Mesenchymal stem cell (in vitro differentiated cells and primary cell): ENCODE data around the gene SGIP1.
"Not testable (repeated sequence)": the region's sequence is repeated elsewhere in the genome, so short reads cannot be mapped to it uniquely, and the experiment has no call there.

Experiments
- DNase-seq: peaks from one replicate; pipeline ENCODE4 v3.0.0-alpha.2; 2013
- H2AFZ ChIP-seq: one replicate; pipeline ENCODE4 v1.6.1; 2013; ENCODE audit warnings: low read depth, mild to moderate bottlenecking, control low read depth, inconsistent platforms, low read length, moderate library complexity
- H2AK5ac ChIP-seq: 2 replicates; pipeline ENCODE4 v1.6.1; 2013; ENCODE audit warnings: low read length, moderate library complexity, mild to moderate bottlenecking, inconsistent platforms; ENCODE audit not compliant: severe bottlenecking
- H2BK120ac ChIP-seq: one replicate; pipeline ENCODE4 v1.6.1; 2013; ENCODE audit warnings: low read depth, mild to moderate bottlenecking, inconsistent platforms, low read length, moderate library complexity
- H2BK12ac ChIP-seq, 2 experiments: one replicate each; pipeline ENCODE4 v1.6.1; 2013; ENCODE audit warnings: inconsistent platforms in 2 of 2, low read length in 2 of 2, mild to moderate bottlenecking in 2 of 2, moderate library complexity in 2 of 2, control low read depth in 1 of 2
- H2BK15ac ChIP-seq: one replicate; pipeline ENCODE4 v1.6.1; 2013; ENCODE audit warnings: mild to moderate bottlenecking, low read depth, inconsistent platforms; ENCODE audit not compliant: poor library complexity, severe bottlenecking
- H2BK5ac ChIP-seq: 2 replicates; pipeline ENCODE4 v1.6.1; 2013; ENCODE audit warnings: low read depth, mild to moderate bottlenecking, low read length, control low read depth, inconsistent platforms; ENCODE audit not compliant: poor library complexity, severe bottlenecking
- H3K14ac ChIP-seq, 2 experiments: one replicate each; pipeline ENCODE4 v1.6.1; 2013; ENCODE audit warnings: inconsistent platforms in 2 of 2, low read length in 2 of 2, control low read depth in 1 of 2, mild to moderate bottlenecking in 1 of 2, moderate library complexity in 1 of 2
- H3K18ac ChIP-seq, 2 experiments: one replicate each; pipeline ENCODE4 v1.6.1; 2013; ENCODE audit warnings: inconsistent platforms in 2 of 2, low read length in 2 of 2, control low read depth in 1 of 2, low read depth in 1 of 2, mild to moderate bottlenecking in 1 of 2
- H3K23ac ChIP-seq, 2 experiments: one replicate each; pipeline ENCODE4 v1.6.1; 2013; ENCODE audit warnings: inconsistent platforms in 2 of 2, low read length in 2 of 2, mild to moderate bottlenecking in 2 of 2, moderate library complexity in 2 of 2, control low read depth in 1 of 2
- H3K27ac ChIP-seq: 2 replicates; pipeline ENCODE4 v1.5.1; 2013; ENCODE audit warnings: mild to moderate bottlenecking, moderate library complexity, low read length, control low read depth, inconsistent platforms; ENCODE audit not compliant: poor library complexity, severe bottlenecking
- H3K27me3 ChIP-seq, 2 experiments: 2 replicates each; pipeline versions ENCODE4 v1.6.1 to v1.7.0; 2013; ENCODE audit warnings: low read length in 2 of 2, mild to moderate bottlenecking in 2 of 2, moderate library complexity in 2 of 2, control low read depth in 1 of 2, inconsistent platforms in 1 of 2; ENCODE audit not compliant: control insufficient read depth in 1 of 2, insufficient read depth in 1 of 2
- H3K36me3 ChIP-seq, 2 experiments: 2 replicates each; pipeline versions ENCODE4 v1.6.1 to v1.7.0; 2013; ENCODE audit warnings: low read length in 2 of 2, control low read depth in 1 of 2, inconsistent platforms in 1 of 2, low read depth in 1 of 2, mild to moderate bottlenecking in 1 of 2; ENCODE audit not compliant: insufficient read depth in 2 of 2, control insufficient read depth in 1 of 2
- H3K4ac ChIP-seq, 2 experiments: one replicate each; pipeline ENCODE4 v1.6.1; 2013; ENCODE audit warnings: inconsistent platforms in 2 of 2, low read length in 2 of 2, mild to moderate bottlenecking in 2 of 2, moderate library complexity in 2 of 2, control low read depth in 1 of 2, low read depth in 1 of 2
- H3K4me1 ChIP-seq: 2 replicates; pipeline ENCODE4 v1.6.1; 2013; ENCODE audit warnings: low read depth, low read length, control low read depth; ENCODE audit not compliant: control insufficient read depth, insufficient read depth
- H3K4me2 ChIP-seq: 2 replicates; pipeline ENCODE4 v1.6.1; 2013; ENCODE audit warnings: low read length, mild to moderate bottlenecking, inconsistent platforms; ENCODE audit not compliant: poor library complexity, severe bottlenecking
- H3K4me3 ChIP-seq, 2 experiments: 2 replicates each; pipeline versions ENCODE4 v1.5.1 to v1.7.0; 2013; ENCODE audit warnings: low read length in 2 of 2, mild to moderate bottlenecking in 2 of 2, control low read depth in 1 of 2, low read depth in 1 of 2; ENCODE audit not compliant: insufficient read depth in 1 of 2
- H3K79me1 ChIP-seq: replicated peaks from 2 replicates; pipeline ENCODE4 v1.6.1; 2013; ENCODE audit warnings: mild to moderate bottlenecking, control low read depth, low read length, inconsistent platforms; ENCODE audit not compliant: poor library complexity, severe bottlenecking
- H3K9ac ChIP-seq: 2 replicates; pipeline ENCODE4 v1.7.0; 2013; ENCODE audit warnings: mild to moderate bottlenecking, low read length, moderate library complexity
- H3K9me3 ChIP-seq: 2 replicates; pipeline ENCODE4 v1.7.0; 2013; ENCODE audit warnings: mild to moderate bottlenecking, low read length; ENCODE audit not compliant: control insufficient read depth
- H4K8ac ChIP-seq: one replicate; pipeline ENCODE4 v1.6.1; 2013; ENCODE audit warnings: inconsistent platforms, mild to moderate bottlenecking, low read length, moderate library complexity
- H4K91ac ChIP-seq: one replicate; pipeline ENCODE4 v1.6.1; 2013; ENCODE audit warnings: mild to moderate bottlenecking, low read length, inconsistent platforms
- WGBS: methylation state at CpG from one replicate; pipeline ENCODE4 v1.1.7; 2013; ENCODE audit warnings: mixed read lengths; 5-methylcytosine and 5-hydroxymethylcytosine counted together

The SGIP1 gene

GRCh38 chr1:66585002-66585401, 51.0 kb downstream of the SGIP1 start:
- Histone ChIP-seq H3K18ac (no peak overlapping the region), H4K8ac (no peak overlapping the region), H3K4me1 (peaks cover 2% of the 10 kb centered on the region), H3K36me3 (no peaks in the 10 kb centered on the region), H3K9ac (no peak overlapping the region), H2BK120ac (no peak overlapping the region), H3K4ac (no peak overlapping the region), H3K27me3 (no peaks in the 10 kb centered on the region), H2BK15ac (no peak overlapping the region), H3K27ac (peak overlapping the region; percentile 55), H3K14ac (no peak overlapping the region), H3K9me3 (no peaks in the 10 kb centered on the region), H3K4me3 (no peak overlapping the region), H2BK12ac (no peak overlapping the region), H3K23ac (no peak overlapping the region), H4K91ac (no peak overlapping the region), H2AFZ (no peak overlapping the region), H2BK5ac (no peak overlapping the region), H3K4me2 (no peak overlapping the region), H3K79me1 (peaks cover 4% of the 10 kb centered on the region), H2AK5ac (no peak overlapping the region)
- DNase-seq, result no peak

- Histone ChIP-seq H3K14ac (no peak overlapping the region), H3K4ac (no peak overlapping the region), H2BK12ac (no peak overlapping the region), H2BK120ac (no peak overlapping the region), H3K9ac (no peak overlapping the region), H4K91ac (no peak overlapping the region), H3K79me1 (peaks cover 4% of the 10 kb centered on the region), H3K23ac (no peak overlapping the region), H2BK5ac (no peak overlapping the region), H3K4me3 (no peak overlapping the region), H4K8ac (no peak overlapping the region), H3K4me1 (peaks cover 6% of the 10 kb centered on the region), H3K27ac (no peak overlapping the region), H3K9me3 (no peaks in the 10 kb centered on the region), H3K4me2 (no peak overlapping the region), H3K36me3 (peaks cover 0 to 11% of the 10 kb centered on the region in 2 experiments), H3K27me3 (no peaks in the 10 kb centered on the region), H2AK5ac (no peak overlapping the region), H2BK15ac (no peak overlapping the region), H3K18ac (no peak overlapping the region), H2AFZ (no peak overlapping the region)
- DNase-seq, result no peak
Measured at GRCh38 chr1:66589326-66589725, 55.4 kb downstream of the SGIP1 start.

- H4K8ac ChIP-seq, H4K91ac ChIP-seq, H2AFZ ChIP-seq, H3K9ac ChIP-seq, H2BK12ac ChIP-seq, H3K14ac ChIP-seq, H3K79me1 ChIP-seq, H3K4me2 ChIP-seq, H2BK15ac ChIP-seq, DNase-seq, H3K4ac ChIP-seq, H3K23ac ChIP-seq, H2BK120ac ChIP-seq, H3K18ac ChIP-seq, H3K9me3 ChIP-seq, H3K27me3 ChIP-seq, H3K4me3 ChIP-seq, H3K4me1 ChIP-seq: not testable (repeated sequence)
- Histone ChIP-seq H3K36me3 (peaks cover 0 to 22% of the 10 kb centered on the region in 2 experiments), H2AK5ac (peak overlapping the region; percentile 5), H3K27ac (peak overlapping the region; percentile 36), H2BK5ac (peak overlapping the region; percentile 15)
- 94% methylated on average over 4 of the region's 5 CpGs for WGBS
Measured at GRCh38 chr1:66592106-66592507, 58.2 kb downstream of the SGIP1 start.

DNA sequence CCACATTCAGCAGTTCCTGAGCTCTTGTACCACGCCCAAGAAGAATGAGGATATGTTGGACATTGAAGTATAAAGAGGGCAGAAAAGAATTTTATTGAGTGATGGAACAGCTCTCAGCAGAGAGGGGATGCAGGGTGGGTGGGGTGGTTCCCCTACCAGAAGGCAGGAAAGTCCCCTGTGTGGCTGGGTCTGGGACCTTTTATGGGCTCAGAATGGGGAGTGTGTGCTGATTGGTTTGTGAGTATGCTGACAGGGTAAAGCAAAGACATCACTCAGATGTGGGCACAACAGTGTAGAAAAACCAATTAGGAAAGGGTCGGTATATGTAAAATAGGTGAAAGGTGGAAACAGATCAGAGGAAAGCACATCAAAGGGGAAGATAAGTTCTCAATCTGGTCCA, 62.2 kb downstream of the SGIP1 start:
- H3K9ac ChIP-seq, result no peak overlapping the region
- H3K27me3 ChIP-seq, result no peaks in the 10 kb centered on the region
- no peak overlapping the region for H2AK5ac ChIP-seq
- H3K27ac ChIP-seq, result no peak overlapping the region
- peaks cover 4 to 18% of the 10 kb centered on the region in 2 experiments for H3K36me3 ChIP-seq
- H3K4me3 ChIP-seq, result no peak overlapping the region
- no peak overlapping the region for H2BK12ac ChIP-seq
- H2BK15ac ChIP-seq, result no peak overlapping the region
- no peak for DNase-seq
- H3K4me2 ChIP-seq, result no peak overlapping the region
- H3K18ac ChIP-seq, result no peak overlapping the region
- no peak overlapping the region for H2BK5ac ChIP-seq
- no peak overlapping the region for H2AFZ ChIP-seq
- no peak overlapping the region for H2BK120ac ChIP-seq
- no peak overlapping the region for H3K14ac ChIP-seq
- no peak overlapping the region for H4K8ac ChIP-seq
- no peak overlapping the region for H3K4ac ChIP-seq
- no peak overlapping the region for H4K91ac ChIP-seq
- H3K79me1 ChIP-seq, result peaks cover 14% of the 10 kb centered on the region
- no peaks in the 10 kb centered on the region for H3K9me3 ChIP-seq
- WGBS, result 88% methylated on average over 2 of the region's 2 CpGs
- H3K4me1 ChIP-seq, result peaks cover 6% of the 10 kb centered on the region
- no peak overlapping the region for H3K23ac ChIP-seq
